Measurements from ENCODE around the gene ZNF628. TPM values are rescaled to one million over a fixed set of nuclear protein-coding genes. Genes with fewer than 3 reads are reported as not detected.

The ZNF628 gene
- total RNA-seq, 3 donors from 2014 or later, result 2.1 to 4.4 (median 4.3) TPM

DNA sequence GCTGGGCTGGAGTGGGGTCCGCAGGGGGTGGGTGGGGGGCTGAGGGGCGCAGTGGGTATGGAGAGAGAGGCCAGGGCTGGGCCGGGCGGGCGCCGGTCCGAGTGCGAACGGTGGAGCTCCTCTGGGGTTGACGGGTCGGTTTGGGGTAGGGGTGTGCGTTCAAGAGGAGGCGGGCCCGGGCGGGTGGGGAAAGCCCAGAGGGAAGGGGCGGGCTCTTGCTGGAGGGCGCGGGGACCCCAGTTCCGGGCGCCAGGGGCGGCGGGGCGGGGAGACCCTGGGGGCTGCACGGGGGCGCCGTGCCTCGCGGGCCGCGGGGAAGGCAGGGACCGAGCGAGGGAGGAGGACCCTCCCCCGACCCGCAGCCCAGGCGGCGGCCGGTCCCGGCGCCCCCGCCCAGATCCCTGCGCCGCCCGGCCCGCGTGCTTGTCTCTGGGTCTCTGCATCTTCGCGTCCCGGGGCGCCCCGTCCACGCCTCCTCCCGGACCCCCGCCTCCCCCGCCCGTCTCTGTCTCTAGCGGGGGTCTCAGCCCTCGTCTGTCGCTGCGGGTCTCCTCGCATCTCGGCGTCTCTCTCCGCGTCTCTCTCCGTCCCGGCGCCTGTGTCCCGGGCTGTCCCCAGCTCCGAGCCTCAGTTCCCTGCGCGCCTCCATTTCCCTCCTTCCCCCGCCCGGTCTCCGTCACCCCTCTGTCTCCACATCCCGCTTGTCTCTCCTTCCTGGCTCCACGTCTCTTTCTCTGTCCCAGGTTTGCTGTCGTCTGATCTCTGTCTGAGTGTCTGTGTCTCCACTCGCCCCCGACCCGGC is 25.1 kb upstream of the ZNF628 start:
- TF ChIP-seq POLR2AphosphoS5 (IDR thresholded peaks at IDR 0.05), result no peak
- TF ChIP-seq, protein P1, sequence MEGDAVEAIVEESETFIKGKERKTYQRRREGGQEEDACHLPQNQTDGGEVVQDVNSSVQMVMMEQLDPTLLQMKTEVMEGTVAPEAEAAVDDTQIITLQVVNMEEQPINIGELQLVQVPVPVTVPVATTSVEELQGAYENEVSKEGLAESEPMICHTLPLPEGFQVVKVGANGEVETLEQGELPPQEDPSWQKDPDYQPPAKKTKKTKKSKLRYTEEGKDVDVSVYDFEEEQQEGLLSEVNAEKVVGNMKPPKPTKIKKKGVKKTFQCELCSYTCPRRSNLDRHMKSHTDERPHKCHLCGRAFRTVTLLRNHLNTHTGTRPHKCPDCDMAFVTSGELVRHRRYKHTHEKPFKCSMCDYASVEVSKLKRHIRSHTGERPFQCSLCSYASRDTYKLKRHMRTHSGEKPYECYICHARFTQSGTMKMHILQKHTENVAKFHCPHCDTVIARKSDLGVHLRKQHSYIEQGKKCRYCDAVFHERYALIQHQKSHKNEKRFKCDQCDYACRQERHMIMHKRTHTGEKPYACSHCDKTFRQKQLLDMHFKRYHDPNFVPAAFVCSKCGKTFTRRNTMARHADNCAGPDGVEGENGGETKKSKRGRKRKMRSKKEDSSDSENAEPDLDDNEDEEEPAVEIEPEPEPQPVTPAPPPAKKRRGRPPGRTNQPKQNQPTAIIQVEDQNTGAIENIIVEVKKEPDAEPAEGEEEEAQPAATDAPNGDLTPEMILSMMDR (IDR thresholded peaks at IDR 0.05), result no peak
- TF ChIP-seq POLR2A (IDR thresholded peaks at IDR 0.05), result no peak
- Histone ChIP-seq H3K9me3 (no peaks in the 10 kb centered on the region), H3K27me3 (peaks cover 12 to 30% of the 10 kb centered on the region in 2 donors), H3K27ac (no peak overlapping the region), H3K36me3 (no peaks in the 10 kb centered on the region), H3K4me3 (peak overlapping the region in 2 of 3 donors; percentile 4 to 54), H3K4me1 (peaks cover 0 to 15% of the 10 kb centered on the region in 2 donors)
- intact Hi-C loops (cut with DNase I; ENCODE audit: low total_unique reads), result no loop called here
- DNase-seq (ENCODE audit: low spot score in 2 of 2), result no peak

DNA sequence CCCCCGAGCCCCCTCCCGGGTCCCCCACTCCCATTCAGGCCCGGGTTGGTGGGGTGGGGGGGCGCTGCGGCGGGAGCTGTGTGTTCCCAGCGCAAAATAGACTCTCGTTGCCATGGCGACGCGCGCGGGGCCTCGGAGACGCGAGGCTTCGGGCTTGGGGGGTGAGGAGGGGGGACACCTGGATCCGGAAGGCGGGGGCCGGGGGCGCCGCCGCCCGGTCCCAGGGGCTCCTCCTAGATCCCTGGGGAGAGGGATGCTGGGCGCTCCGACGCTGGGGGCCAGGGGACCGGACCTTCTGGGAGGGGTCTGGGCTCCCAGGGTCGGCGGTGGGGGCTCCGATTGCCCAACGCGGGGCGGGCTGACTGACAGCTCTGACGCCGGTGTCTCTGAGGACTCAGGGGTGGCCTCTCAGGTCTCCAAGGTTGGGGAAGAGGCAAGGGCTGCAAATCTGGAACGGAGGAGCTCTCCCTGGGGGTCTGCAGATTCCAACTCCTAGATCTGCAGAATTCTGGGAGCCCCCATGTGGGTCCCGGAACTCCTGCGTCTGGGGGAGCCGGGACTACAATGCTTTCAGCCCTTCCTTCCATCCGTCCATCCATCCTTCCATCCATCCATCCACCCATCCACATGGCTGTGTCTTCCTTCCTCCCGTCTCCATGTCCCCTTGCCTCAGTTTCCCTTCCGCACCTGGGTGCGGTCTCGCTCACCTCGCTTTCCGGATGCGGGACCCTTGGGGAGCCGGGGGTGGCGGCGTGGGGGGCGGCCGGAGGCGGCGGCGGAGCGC is 24.3 kb upstream of the ZNF628 start:
- intact Hi-C loops (cut with DNase I; ENCODE audit: low total_unique reads), result no loop called here
- H3K27me3 ChIP-seq, result peaks cover 12 to 30% of the 10 kb centered on the region in 2 donors
- H3K4me3 ChIP-seq, result peak overlapping the region in 2 of 3 donors; percentile 13 to 54
- no peaks in the 10 kb centered on the region for H3K9me3 ChIP-seq
- no peaks in the 10 kb centered on the region for H3K36me3 ChIP-seq
- TF ChIP-seq, protein P1 (IDR thresholded peaks at IDR 0.05), result no peak
- TF ChIP-seq POLR2A (IDR thresholded peaks at IDR 0.05) (no peak), POLR2AphosphoS5 (IDR thresholded peaks at IDR 0.05) (no peak)
- peaks cover 0 to 15% of the 10 kb centered on the region in 2 donors for H3K4me1 ChIP-seq
- no peak overlapping the region for H3K27ac ChIP-seq
- DNase-seq (ENCODE audit: low spot score in 2 of 2), result no peak

DNA sequence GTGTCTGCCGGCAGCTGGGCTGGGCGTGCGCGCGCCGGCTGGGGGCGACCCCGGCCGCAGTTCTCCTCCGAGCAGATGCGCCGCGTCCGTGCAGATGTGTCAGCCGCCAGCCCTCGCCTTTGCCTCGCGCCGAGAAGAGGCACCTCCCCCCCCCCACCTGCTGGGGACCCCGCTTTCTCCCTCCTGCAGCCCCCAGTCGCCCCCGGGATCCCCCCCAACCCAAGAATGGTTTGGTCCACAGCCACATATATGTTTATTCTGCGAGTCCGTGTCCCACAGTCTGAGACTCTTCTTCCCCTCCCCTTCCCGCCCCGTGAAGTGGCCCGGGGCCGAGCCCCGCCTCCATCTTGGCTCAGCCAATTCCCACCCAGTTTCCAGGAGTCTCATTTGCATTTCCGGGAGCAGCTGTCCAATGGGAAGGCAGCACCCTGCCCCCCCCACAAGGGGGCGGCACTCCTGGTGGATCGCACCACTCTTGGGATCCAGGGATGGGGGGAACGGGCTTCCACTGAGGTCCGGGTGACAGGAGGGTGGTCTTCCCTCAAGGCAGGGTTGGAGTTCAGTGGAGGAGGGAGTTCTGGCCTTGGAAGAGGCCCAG is 23.6 kb upstream of the ZNF628 start:
- Histone ChIP-seq H3K9me3 (no peaks in the 10 kb centered on the region), H3K4me3 (peak overlapping the region in 2 of 3 donors; percentile 13 to 47), H3K36me3 (no peaks in the 10 kb centered on the region), H3K27me3 (peaks cover 12 to 30% of the 10 kb centered on the region in 2 donors), H3K27ac (no peak overlapping the region), H3K4me1 (peaks cover 0 to 15% of the 10 kb centered on the region in 2 donors)
- intact Hi-C loops (cut with DNase I; ENCODE audit: low total_unique reads), result no loop called here
- peak in 1 of 2 donors; percentile 68 for DNase-seq (ENCODE audit: low spot score in 2 of 2)
- TF ChIP-seq, protein P1 (IDR thresholded peaks at IDR 0.05), result no peak
- no peak for TF ChIP-seq POLR2A (IDR thresholded peaks at IDR 0.05)
- TF ChIP-seq POLR2AphosphoS5 (IDR thresholded peaks at IDR 0.05), result no peak

DNA sequence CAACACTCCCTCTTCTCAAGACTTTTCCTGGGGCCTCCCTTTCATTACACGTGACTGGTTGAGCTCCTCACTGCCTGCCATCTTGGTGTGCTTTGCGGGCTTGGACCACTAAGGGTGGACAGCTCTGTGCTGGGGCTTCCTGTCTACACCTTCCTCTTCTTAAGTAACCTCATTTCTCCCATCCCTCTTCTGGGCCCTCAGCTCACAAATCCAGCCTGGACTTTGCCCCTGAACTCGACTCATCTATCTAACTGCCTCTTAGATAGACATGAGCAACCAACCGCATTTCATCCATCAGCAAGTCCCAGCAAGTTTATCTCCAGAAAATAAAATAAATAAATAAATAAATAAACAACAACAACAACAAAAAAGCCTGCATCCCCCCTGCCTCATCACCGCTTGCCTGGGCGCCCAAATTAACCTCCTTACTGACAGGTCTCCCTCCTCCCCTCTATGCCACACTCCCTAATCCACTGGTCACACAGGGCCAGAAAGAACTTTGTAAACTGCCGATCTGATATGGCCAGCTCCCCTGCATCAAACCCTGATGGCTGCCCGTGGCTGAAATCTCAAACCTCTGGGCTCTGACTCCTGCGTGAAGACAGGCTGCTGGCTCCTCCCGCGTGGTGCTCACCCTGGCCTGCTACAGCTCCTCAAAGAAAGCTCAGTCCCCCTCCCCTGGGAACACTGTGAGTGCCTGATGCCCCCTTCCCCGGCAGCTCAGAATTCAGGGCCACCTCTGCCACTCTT is 22.7 kb upstream of the ZNF628 start:
- H3K27me3 ChIP-seq, result peaks cover 12 to 30% of the 10 kb centered on the region in 2 donors
- no peaks in the 10 kb centered on the region for H3K36me3 ChIP-seq
- no peak overlapping the region for H3K4me3 ChIP-seq
- peaks cover 0 to 15% of the 10 kb centered on the region in 2 donors for H3K4me1 ChIP-seq
- no peak overlapping the region for H3K27ac ChIP-seq
- DNase-seq (ENCODE audit: low spot score in 2 of 2), result no peak
- intact Hi-C loops (cut with DNase I; ENCODE audit: low total_unique reads), result no loop called here
- H3K9me3 ChIP-seq, result no peaks in the 10 kb centered on the region
- TF ChIP-seq, protein P1 (IDR thresholded peaks at IDR 0.05), result no peak
- TF ChIP-seq POLR2A (IDR thresholded peaks at IDR 0.05) (no peak), POLR2AphosphoS5 (IDR thresholded peaks at IDR 0.05) (no peak)
